DND-41 (cell line): ENCODE results near the gene SEMA5A.

Experiments used
- EZH2 ChIP-seq: IDR thresholded peaks from 3 replicates; pipeline ENCODE4 v1.6.1; 2012; ENCODE audit warnings: borderline replicate concordance, low read depth, mild to moderate bottlenecking, moderate library complexity, low read length, inconsistent platforms; ENCODE audit not compliant: severe bottlenecking
- TF ChIP-seq, protein P1 (sequence below): IDR thresholded peaks from 2 replicates; pipeline ENCODE4 v1.5.1; 2012; ENCODE audit warnings: borderline replicate concordance, low read length, moderate library complexity, mild to moderate bottlenecking; ENCODE audit not compliant: poor library complexity, severe bottlenecking; ENCODE audit errors: extremely low read depth

DNA sequence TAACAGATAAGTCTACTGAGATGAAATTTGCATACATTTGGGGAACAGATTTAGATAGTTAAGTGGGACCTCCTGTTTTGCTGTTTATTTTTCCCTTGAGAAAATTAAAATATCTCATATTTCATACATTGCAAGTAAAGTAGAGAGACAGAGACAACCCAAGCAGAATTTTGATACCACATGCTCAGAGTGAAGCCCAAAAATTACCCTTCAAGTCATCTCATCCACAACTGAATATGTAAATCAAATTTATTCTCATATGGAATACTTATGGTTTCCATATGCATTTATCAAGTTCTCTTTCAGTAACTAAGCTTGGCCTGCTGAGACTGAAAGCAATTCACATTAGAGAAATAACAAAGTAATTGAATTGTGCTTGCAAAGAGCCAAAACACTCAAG is 474.4 kb downstream of the SEMA5A start:
- TF ChIP-seq, protein P1, sequence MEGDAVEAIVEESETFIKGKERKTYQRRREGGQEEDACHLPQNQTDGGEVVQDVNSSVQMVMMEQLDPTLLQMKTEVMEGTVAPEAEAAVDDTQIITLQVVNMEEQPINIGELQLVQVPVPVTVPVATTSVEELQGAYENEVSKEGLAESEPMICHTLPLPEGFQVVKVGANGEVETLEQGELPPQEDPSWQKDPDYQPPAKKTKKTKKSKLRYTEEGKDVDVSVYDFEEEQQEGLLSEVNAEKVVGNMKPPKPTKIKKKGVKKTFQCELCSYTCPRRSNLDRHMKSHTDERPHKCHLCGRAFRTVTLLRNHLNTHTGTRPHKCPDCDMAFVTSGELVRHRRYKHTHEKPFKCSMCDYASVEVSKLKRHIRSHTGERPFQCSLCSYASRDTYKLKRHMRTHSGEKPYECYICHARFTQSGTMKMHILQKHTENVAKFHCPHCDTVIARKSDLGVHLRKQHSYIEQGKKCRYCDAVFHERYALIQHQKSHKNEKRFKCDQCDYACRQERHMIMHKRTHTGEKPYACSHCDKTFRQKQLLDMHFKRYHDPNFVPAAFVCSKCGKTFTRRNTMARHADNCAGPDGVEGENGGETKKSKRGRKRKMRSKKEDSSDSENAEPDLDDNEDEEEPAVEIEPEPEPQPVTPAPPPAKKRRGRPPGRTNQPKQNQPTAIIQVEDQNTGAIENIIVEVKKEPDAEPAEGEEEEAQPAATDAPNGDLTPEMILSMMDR, result no peak
- TF ChIP-seq EZH2, result no peak
